GM23338 (cell line): Measurements from ENCODE around the gene MINDY4. TPM values are rescaled to one million over a fixed set of nuclear protein-coding genes. Genes with fewer than 3 reads are reported as not detected.

ENCODE experiments used
- ATAC-seq: fragments of 200-7000 bp; cut with Tn5 transposase; 3 replicates; pipeline ENCODE4 v1.9.1; 2020
- DNase-seq: peaks from one replicate; pipeline ENCODE4 v3.0.0-alpha.2; 2015; ENCODE audit warnings: low spot score
- H2AFZ ChIP-seq: fragments of 200-600 bp; sonication (generic); 2 replicates; pipeline ENCODE4 v1.8.0; 2016; ENCODE audit warnings: antibody characterized with exemption, mild to moderate bottlenecking, moderate library complexity
- H3F3A ChIP-seq: fragments of 200-600 bp; sonication (generic); replicated peaks from 2 replicates; pipeline ENCODE4 v1.8.0; 2017; ENCODE audit warnings: antibody characterized with exemption, mixed run types, low read depth
- H3K27ac ChIP-seq: fragments of 200-600 bp; sonication (generic); 2 replicates; pipeline ENCODE4 v1.6.1; 2016; ENCODE audit warnings: low read depth
- H3K27me3 ChIP-seq: fragments of 200-600 bp; sonication (generic); 2 replicates; pipeline ENCODE4 v1.8.0; 2016; ENCODE audit warnings: mild to moderate bottlenecking, mixed run types, moderate library complexity; ENCODE audit not compliant: insufficient read depth
- H3K36me3 ChIP-seq: fragments of 200-600 bp; sonication (generic); 2 replicates; pipeline ENCODE4 v1.8.0; 2016; ENCODE audit warnings: mild to moderate bottlenecking; ENCODE audit not compliant: insufficient read depth
- H3K4me1 ChIP-seq: fragments of 200-600 bp; sonication (generic); 2 replicates; pipeline ENCODE4 v1.8.0; 2016; ENCODE audit warnings: mild to moderate bottlenecking, moderate library complexity; ENCODE audit not compliant: insufficient read depth
- H3K4me2 ChIP-seq: fragments of 200-600 bp; sonication (generic); 2 replicates; pipeline ENCODE4 v1.7.1; 2017; ENCODE audit warnings: mixed run types
- H3K4me3 ChIP-seq: fragments of 200-600 bp; sonication (generic); 2 replicates; pipeline ENCODE4 v1.6.1; 2016; ENCODE audit warnings: mixed run types
- H3K79me2 ChIP-seq: fragments of 200-600 bp; sonication (generic); replicated peaks from 2 replicates; pipeline ENCODE4 v1.8.0; 2017; ENCODE audit warnings: mild to moderate bottlenecking; ENCODE audit not compliant: insufficient read depth
- H3K9me2 ChIP-seq: fragments of 200-600 bp; sonication (generic); 2 replicates; pipeline ENCODE4 v1.8.0; 2017; ENCODE audit not compliant: insufficient read depth
- H4K20me1 ChIP-seq: fragments of 200-600 bp; sonication (generic); replicated peaks from 2 replicates; pipeline ENCODE4 v1.8.0; 2017; ENCODE audit warnings: mild to moderate bottlenecking; ENCODE audit not compliant: insufficient read depth
- H3K27ac Mint-ChIP-seq: 2 replicates; pipeline ENCODE4 v1.8.0; 2020; ENCODE audit warnings: inconsistent platforms, mild to moderate bottlenecking, moderate library complexity, mixed read lengths
- H3K27me3 Mint-ChIP-seq: 3 replicates; pipeline ENCODE4 v1.8.0; 2022; ENCODE audit warnings: low read depth, mild to moderate bottlenecking, moderate library complexity, mixed read lengths, inconsistent platforms; ENCODE audit not compliant: insufficient read depth, poor library complexity
- H3K36me3 Mint-ChIP-seq: 3 replicates; pipeline ENCODE4 v1.8.0; 2021; ENCODE audit warnings: low read depth, mild to moderate bottlenecking, inconsistent platforms, moderate library complexity, mixed read lengths
- H3K4me1 Mint-ChIP-seq: 3 replicates; pipeline ENCODE4 v1.8.0; 2020; ENCODE audit warnings: mild to moderate bottlenecking, inconsistent platforms, mixed read lengths
- H3K4me3 Mint-ChIP-seq: 3 replicates; pipeline ENCODE4 v1.8.0; 2021; ENCODE audit warnings: moderate library complexity, mild to moderate bottlenecking, inconsistent platforms, mixed read lengths
- H3K9me3 Mint-ChIP-seq: 3 replicates; pipeline ENCODE4 v1.8.0; 2020; ENCODE audit warnings: moderate library complexity, mild to moderate bottlenecking, inconsistent platforms, mixed read lengths
- JUNB ChIP-seq: IDR thresholded peaks from one replicate; pipeline ENCODE4 v1.6.1; 2016; ENCODE audit warnings: antibody characterized with exemption; ENCODE audit not compliant: unreplicated experiment
- NANOG ChIP-seq: IDR thresholded peaks from 2 replicates; pipeline ENCODE4 v1.6.1; 2016; ENCODE audit warnings: antibody characterized with exemption, borderline replicate concordance
- ZNF114 ChIP-seq: fragments of 250-450 bp; sonication (Bioruptor Pico); IDR thresholded peaks from 2 replicates; pipeline ENCODE4 v1.5.0; 2020; ENCODE audit warnings: mild to moderate bottlenecking, moderate library complexity
- polyA plus RNA-seq: library from polyadenylated mRNA; unstranded; fragments of >200 nt; fragmentation: Nextera tagmentation; extraction: Ambion mirVana; gene quantifications from 2 replicates; pipeline ENCODE4 v1.2.1, GENCODE V29; 2016
- total RNA-seq: library from RNA; depleted of rRNA; stranded (reverse); fragments of >200 nt; shearing (Covaris generic); gene quantifications from 2 replicates; pipeline ENCODE4 v1.2.3, GENCODE V29; 2014
- TF ChIP-seq, protein P1 (sequence below): IDR thresholded peaks from 2 replicates; pipeline ENCODE4 v1.6.1; 2016; ENCODE audit warnings: antibody characterized with exemption
- TF ChIP-seq, protein P2 (sequence below): IDR thresholded peaks from one replicate; pipeline ENCODE4 v1.6.1; 2018; ENCODE audit warnings: antibody characterized with exemption; ENCODE audit not compliant: unreplicated experiment
- TF ChIP-seq, protein P3 (sequence below): fragments of 250-450 bp; sonication (Bioruptor Pico); IDR thresholded peaks from 2 replicates; pipeline ENCODE4 v1.5.0; 2020; ENCODE audit warnings: mild to moderate bottlenecking, moderate library complexity

Gene MINDY4
- total and polyA plus RNA-seq, 2 experiments from 2014 or later, result 1.7 to 4.4 TPM

DNA sequence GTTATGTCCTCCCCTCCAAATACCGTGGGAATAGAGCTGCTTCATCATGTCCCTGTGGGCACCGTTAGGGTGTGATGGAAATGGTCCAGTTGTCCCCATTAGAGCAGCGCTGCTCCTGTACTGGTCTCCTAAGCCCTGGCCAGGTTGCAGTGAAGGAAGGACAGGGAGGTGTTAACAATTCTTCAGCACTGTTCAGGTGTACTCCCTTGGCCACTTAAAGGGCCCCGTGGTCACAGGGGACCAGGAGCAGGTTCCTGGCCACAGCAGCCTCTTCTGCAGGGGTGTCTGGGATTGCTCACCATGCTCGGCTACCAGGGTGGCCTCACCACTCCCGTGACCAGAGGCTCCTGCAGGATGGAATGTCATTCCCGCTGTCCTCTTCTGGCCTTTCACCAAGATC lies 65.8 kb downstream of the MINDY4 start:
- no peak for TF ChIP-seq JUNB
- TF ChIP-seq, protein P1, sequence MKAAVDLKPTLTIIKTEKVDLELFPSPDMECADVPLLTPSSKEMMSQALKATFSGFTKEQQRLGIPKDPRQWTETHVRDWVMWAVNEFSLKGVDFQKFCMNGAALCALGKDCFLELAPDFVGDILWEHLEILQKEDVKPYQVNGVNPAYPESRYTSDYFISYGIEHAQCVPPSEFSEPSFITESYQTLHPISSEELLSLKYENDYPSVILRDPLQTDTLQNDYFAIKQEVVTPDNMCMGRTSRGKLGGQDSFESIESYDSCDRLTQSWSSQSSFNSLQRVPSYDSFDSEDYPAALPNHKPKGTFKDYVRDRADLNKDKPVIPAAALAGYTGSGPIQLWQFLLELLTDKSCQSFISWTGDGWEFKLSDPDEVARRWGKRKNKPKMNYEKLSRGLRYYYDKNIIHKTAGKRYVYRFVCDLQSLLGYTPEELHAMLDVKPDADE, result no peak
- TF ChIP-seq, protein P2, sequence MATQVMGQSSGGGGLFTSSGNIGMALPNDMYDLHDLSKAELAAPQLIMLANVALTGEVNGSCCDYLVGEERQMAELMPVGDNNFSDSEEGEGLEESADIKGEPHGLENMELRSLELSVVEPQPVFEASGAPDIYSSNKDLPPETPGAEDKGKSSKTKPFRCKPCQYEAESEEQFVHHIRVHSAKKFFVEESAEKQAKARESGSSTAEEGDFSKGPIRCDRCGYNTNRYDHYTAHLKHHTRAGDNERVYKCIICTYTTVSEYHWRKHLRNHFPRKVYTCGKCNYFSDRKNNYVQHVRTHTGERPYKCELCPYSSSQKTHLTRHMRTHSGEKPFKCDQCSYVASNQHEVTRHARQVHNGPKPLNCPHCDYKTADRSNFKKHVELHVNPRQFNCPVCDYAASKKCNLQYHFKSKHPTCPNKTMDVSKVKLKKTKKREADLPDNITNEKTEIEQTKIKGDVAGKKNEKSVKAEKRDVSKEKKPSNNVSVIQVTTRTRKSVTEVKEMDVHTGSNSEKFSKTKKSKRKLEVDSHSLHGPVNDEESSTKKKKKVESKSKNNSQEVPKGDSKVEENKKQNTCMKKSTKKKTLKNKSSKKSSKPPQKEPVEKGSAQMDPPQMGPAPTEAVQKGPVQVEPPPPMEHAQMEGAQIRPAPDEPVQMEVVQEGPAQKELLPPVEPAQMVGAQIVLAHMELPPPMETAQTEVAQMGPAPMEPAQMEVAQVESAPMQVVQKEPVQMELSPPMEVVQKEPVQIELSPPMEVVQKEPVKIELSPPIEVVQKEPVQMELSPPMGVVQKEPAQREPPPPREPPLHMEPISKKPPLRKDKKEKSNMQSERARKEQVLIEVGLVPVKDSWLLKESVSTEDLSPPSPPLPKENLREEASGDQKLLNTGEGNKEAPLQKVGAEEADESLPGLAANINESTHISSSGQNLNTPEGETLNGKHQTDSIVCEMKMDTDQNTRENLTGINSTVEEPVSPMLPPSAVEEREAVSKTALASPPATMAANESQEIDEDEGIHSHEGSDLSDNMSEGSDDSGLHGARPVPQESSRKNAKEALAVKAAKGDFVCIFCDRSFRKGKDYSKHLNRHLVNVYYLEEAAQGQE, result no peak
- no peak for TF ChIP-seq ZNF114 (CRISPR knock-in tag)
- TF ChIP-seq, protein P3, sequence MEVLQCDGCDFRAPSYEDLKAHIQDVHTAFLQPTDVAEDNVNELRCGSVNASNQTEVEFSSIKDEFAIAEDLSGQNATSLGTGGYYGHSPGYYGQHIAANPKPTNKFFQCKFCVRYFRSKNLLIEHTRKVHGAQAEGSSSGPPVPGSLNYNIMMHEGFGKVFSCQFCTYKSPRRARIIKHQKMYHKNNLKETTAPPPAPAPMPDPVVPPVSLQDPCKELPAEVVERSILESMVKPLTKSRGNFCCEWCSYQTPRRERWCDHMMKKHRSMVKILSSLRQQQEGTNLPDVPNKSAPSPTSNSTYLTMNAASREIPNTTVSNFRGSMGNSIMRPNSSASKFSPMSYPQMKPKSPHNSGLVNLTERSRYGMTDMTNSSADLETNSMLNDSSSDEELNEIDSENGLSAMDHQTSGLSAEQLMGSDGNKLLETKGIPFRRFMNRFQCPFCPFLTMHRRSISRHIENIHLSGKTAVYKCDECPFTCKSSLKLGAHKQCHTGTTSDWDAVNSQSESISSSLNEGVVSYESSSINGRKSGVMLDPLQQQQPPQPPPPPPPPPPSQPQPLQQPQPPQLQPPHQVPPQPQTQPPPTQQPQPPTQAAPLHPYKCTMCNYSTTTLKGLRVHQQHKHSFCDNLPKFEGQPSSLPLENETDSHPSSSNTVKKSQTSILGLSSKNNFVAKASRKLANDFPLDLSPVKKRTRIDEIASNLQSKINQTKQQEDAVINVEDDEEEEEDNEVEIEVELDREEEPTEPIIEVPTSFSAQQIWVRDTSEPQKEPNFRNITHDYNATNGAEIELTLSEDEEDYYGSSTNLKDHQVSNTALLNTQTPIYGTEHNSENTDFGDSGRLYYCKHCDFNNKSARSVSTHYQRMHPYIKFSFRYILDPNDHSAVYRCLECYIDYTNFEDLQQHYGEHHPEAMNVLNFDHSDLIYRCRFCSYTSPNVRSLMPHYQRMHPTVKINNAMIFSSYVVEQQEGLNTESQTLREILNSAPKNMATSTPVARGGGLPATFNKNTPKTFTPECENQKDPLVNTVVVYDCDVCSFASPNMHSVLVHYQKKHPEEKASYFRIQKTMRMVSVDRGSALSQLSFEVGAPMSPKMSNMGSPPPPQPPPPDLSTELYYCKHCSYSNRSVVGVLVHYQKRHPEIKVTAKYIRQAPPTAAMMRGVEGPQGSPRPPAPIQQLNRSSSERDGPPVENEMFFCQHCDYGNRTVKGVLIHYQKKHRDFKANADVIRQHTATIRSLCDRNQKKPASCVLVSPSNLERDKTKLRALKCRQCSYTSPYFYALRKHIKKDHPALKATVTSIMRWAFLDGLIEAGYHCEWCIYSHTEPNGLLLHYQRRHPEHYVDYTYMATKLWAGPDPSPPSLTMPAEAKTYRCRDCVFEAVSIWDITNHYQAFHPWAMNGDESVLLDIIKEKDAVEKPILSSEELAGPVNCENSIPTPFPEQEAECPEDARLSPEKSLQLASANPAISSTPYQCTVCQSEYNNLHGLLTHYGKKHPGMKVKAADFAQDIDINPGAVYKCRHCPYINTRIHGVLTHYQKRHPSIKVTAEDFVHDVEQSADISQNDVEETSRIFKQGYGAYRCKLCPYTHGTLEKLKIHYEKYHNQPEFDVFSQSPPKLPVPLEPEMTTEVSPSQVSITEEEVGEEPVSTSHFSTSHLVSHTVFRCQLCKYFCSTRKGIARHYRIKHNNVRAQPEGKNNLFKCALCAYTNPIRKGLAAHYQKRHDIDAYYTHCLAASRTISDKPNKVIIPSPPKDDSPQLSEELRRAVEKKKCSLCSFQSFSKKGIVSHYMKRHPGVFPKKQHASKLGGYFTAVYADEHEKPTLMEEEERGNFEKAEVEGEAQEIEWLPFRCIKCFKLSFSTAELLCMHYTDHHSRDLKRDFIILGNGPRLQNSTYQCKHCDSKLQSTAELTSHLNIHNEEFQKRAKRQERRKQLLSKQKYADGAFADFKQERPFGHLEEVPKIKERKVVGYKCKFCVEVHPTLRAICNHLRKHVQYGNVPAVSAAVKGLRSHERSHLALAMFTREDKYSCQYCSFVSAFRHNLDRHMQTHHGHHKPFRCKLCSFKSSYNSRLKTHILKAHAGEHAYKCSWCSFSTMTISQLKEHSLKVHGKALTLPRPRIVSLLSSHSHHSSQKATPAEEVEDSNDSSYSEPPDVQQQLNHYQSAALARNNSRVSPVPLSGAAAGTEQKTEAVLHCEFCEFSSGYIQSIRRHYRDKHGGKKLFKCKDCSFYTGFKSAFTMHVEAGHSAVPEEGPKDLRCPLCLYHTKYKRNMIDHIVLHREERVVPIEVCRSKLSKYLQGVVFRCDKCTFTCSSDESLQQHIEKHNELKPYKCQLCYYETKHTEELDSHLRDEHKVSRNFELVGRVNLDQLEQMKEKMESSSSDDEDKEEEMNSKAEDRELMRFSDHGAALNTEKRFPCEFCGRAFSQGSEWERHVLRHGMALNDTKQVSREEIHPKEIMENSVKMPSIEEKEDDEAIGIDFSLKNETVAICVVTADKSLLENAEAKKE (CRISPR knock-in tag), result no peak
- TF ChIP-seq NANOG, result no peak
- Mint-ChIP-seq H3K4me3 (no peak overlapping the region), H3K4me1 (no peaks in the 10 kb centered on the region), H3K27me3 (peaks cover under 1% of the 10 kb centered on the region), H3K27ac (no peak overlapping the region), H3K9me3 (peaks cover 33% of the 10 kb centered on the region), H3K36me3 (peaks cover 34% of the 10 kb centered on the region)
- H3F3A ChIP-seq, result no peaks in the 10 kb centered on the region
- H3K4me3 ChIP-seq, result no peak overlapping the region
- no peaks in the 10 kb centered on the region for H3K79me2 ChIP-seq
- no peak overlapping the region for H2AFZ ChIP-seq
- no peaks in the 10 kb centered on the region for H3K27me3 ChIP-seq
- H3K4me2 ChIP-seq, result no peak overlapping the region
- no peak overlapping the region for H3K27ac ChIP-seq
- no peaks in the 10 kb centered on the region for H3K36me3 ChIP-seq
- DNase-seq (no peak), ATAC-seq (no peak)
- no peaks in the 10 kb centered on the region for H4K20me1 ChIP-seq
- no peaks in the 10 kb centered on the region for H3K9me2 ChIP-seq
- H3K4me1 ChIP-seq, result no peaks in the 10 kb centered on the region
